WTC11 (cell line): ENCODE results near the gene STUB1. TPM values are rescaled to one million over a fixed set of nuclear protein-coding genes. Genes with fewer than 3 reads are reported as not detected.

Experiments used
- ATAC-seq: fragments of 200-7000 bp; cut with Tn5 transposase; 2 replicates; pipeline ENCODE4 v1.10.0; 2021; ENCODE audit warnings: mild to moderate bottlenecking, moderate library complexity
- CTCF ChIA-PET: fragments of 300-600 bp; sonication (Branson Sonifier 250); formaldehyde crosslinking; loops from one replicate; lab custom pipeline; 2021; ENCODE audit warnings: antibody characterized with exemption; lab: Charles Lee
- POLR2A ChIA-PET: fragments of 350-600 bp; sonication (Branson Sonifier 250); formaldehyde crosslinking; loops from one replicate; lab custom pipeline; 2021; ENCODE audit warnings: antibody characterized with exemption; lab: Charles Lee
- DNase-seq: peaks from one replicate; pipeline ENCODE4 v3.0.0; 2021; ENCODE audit warnings: low spot score
- H3K27ac Mint-ChIP-seq: 2 replicates; pipeline ENCODE4 v1.8.0; 2021; ENCODE audit warnings: mixed read lengths
- H3K27me3 Mint-ChIP-seq: 2 replicates; pipeline ENCODE4 v1.8.0; 2021; ENCODE audit warnings: low read depth, mild to moderate bottlenecking, moderate library complexity, mixed read lengths
- H3K36me3 Mint-ChIP-seq: 2 replicates; pipeline ENCODE4 v1.8.0; 2021; ENCODE audit warnings: mixed read lengths
- H3K4me1 Mint-ChIP-seq: 2 replicates; pipeline ENCODE4 v1.8.0; 2022; ENCODE audit warnings: mixed read lengths
- H3K4me3 Mint-ChIP-seq: 2 replicates; pipeline ENCODE4 v1.8.0; 2021; ENCODE audit warnings: mild to moderate bottlenecking, moderate library complexity, mixed read lengths
- H3K9me3 Mint-ChIP-seq: 2 replicates; pipeline ENCODE4 v1.8.0; 2021; ENCODE audit warnings: mixed read lengths
- HMGA2 ChIP-seq: fragments of 250-450 bp; sonication (Bioruptor Pico); IDR thresholded peaks from 2 replicates; pipeline ENCODE4 v1.4.0; 2021; ENCODE audit warnings: mild to moderate bottlenecking, moderate library complexity
- NFYB ChIP-seq: sonication (generic); formaldehyde crosslinking; conservative IDR thresholded peaks from 2 replicates; pipeline ENCODE4 v1.8.0; 2022; ENCODE audit warnings: low read depth, missing genetic modification reagents
- RELA ChIP-seq: sonication (generic); formaldehyde crosslinking; IDR thresholded peaks from 2 replicates; pipeline ENCODE4 v1.8.1; 2022; ENCODE audit warnings: missing genetic modification reagents, mild to moderate bottlenecking, borderline replicate concordance
- ZNF219 ChIP-seq: sonication (generic); formaldehyde crosslinking; IDR thresholded peaks from 2 replicates; pipeline ENCODE4 v1.8.0; 2023; ENCODE audit warnings: missing genetic modification reagents, mild to moderate bottlenecking, borderline replicate concordance
- ZNF232 ChIP-seq: sonication (generic); formaldehyde crosslinking; IDR thresholded peaks from 2 replicates; pipeline ENCODE4 v1.8.0; 2022; ENCODE audit warnings: mild to moderate bottlenecking, missing genetic modification reagents
- ZNF317 ChIP-seq: sonication (generic); formaldehyde crosslinking; IDR thresholded peaks from 2 replicates; pipeline ENCODE4 v1.8.1; 2023; ENCODE audit warnings: low read depth, mild to moderate bottlenecking, moderate library complexity, missing genetic modification reagents, borderline replicate concordance
- ZNF423 ChIP-seq: fragments of 250-450 bp; sonication (Bioruptor Pico); IDR thresholded peaks from 2 replicates; pipeline ENCODE4 v2.1.2; 2022; ENCODE audit warnings: mild to moderate bottlenecking, moderate library complexity
- total RNA-seq: library from RNA; stranded (reverse); gene quantifications from 3 replicates; pipeline ENCODE4 v1.2.3, GENCODE V29; 2021
- TF ChIP-seq, protein P1 (sequence below): fragments of 250-450 bp; sonication (Bioruptor Pico); IDR thresholded peaks from 2 replicates; pipeline ENCODE4 v1.9.0; 2021; ENCODE audit warnings: mild to moderate bottlenecking
- TF ChIP-seq, protein P2 (sequence below): sonication (generic); formaldehyde crosslinking; IDR thresholded peaks from 2 replicates; pipeline ENCODE4 v1.8.0; 2023; ENCODE audit warnings: mild to moderate bottlenecking, missing genetic modification reagents
- TF ChIP-seq, protein P3 (sequence below): sonication (generic); formaldehyde crosslinking; IDR thresholded peaks from 2 replicates; pipeline ENCODE4 v1.8.1; 2022; ENCODE audit warnings: low read depth, mild to moderate bottlenecking, moderate library complexity, missing genetic modification reagents, borderline replicate concordance
- TF ChIP-seq, protein P4 (sequence below): sonication (generic); formaldehyde crosslinking; IDR thresholded peaks from 2 replicates; pipeline ENCODE4 v1.8.1; 2023; ENCODE audit warnings: mild to moderate bottlenecking, missing genetic modification reagents, moderate library complexity
- TF ChIP-seq, protein P5 (sequence below): fragments of 250-450 bp; sonication (Bioruptor Pico); IDR thresholded peaks from 2 replicates; pipeline ENCODE4 v1.9.0; 2021; ENCODE audit warnings: moderate library complexity, mild to moderate bottlenecking, inconsistent platforms, borderline replicate concordance
- TF ChIP-seq, protein P6 (sequence below): sonication (generic); formaldehyde crosslinking; IDR thresholded peaks from 2 replicates; pipeline ENCODE4 v1.8.0; 2023; ENCODE audit warnings: missing genetic modification reagents, mild to moderate bottlenecking, borderline replicate concordance
- TF ChIP-seq, protein P7 (sequence below): sonication (generic); formaldehyde crosslinking; IDR thresholded peaks from 2 replicates; pipeline ENCODE4 v1.8.1; 2022; ENCODE audit warnings: mild to moderate bottlenecking, moderate library complexity, missing genetic modification reagents

STUB1 gene
- total RNA-seq, 1 experiment from 2014 or later = 88.2 TPM

DNA sequence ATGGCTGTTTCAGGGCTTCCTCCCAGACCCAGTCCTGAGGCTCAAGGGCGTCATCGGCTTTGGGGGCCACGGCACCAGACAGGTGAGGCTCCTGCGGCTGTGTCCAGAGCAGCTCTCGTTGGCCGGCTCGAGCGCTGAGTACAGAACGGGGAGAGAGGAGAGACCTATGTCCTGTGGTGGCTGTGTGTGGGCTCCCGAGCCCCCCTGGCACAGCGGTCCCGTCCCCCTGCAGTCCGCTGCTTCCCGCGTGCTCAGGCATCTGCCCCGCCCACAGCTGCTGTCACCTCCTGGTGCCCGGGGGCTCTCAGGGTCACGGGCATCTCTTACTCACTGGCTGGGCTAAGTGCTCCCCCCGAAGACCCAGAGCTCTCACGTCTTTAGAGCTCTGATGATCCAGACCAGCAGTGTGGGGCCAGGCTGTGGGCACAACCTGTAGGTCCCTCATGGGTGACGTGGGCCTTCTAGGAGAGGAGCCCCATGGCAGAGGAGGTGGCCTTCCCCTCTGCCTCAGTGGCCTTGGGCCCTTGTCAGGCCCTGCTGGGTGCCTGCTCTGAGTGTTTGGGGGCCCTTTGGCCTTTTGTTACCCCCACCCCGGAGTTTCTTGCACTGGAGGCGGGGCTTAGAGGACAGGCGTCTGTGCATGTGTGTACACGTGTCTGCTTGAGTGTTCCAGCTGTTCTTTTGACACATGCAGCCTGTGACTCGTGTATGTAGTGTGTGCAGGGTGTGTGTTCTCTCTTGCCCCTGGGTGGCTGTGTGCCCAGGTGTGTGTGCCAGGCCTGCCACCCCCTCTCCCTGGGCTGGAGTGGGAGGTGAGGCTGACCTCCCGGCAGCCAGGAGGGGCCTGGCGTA, 27.5 kb upstream of the STUB1 start (continued):
- TF ChIP-seq, protein P1, sequence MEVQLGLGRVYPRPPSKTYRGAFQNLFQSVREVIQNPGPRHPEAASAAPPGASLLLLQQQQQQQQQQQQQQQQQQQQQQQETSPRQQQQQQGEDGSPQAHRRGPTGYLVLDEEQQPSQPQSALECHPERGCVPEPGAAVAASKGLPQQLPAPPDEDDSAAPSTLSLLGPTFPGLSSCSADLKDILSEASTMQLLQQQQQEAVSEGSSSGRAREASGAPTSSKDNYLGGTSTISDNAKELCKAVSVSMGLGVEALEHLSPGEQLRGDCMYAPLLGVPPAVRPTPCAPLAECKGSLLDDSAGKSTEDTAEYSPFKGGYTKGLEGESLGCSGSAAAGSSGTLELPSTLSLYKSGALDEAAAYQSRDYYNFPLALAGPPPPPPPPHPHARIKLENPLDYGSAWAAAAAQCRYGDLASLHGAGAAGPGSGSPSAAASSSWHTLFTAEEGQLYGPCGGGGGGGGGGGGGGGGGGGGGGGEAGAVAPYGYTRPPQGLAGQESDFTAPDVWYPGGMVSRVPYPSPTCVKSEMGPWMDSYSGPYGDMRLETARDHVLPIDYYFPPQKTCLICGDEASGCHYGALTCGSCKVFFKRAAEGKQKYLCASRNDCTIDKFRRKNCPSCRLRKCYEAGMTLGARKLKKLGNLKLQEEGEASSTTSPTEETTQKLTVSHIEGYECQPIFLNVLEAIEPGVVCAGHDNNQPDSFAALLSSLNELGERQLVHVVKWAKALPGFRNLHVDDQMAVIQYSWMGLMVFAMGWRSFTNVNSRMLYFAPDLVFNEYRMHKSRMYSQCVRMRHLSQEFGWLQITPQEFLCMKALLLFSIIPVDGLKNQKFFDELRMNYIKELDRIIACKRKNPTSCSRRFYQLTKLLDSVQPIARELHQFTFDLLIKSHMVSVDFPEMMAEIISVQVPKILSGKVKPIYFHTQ (CRISPR knock-in tag) = no peak
- TF ChIP-seq ZNF317 (CRISPR knock-in tag) = no peak
- TF ChIP-seq RELA (CRISPR knock-in tag) = no peak
- TF ChIP-seq ZNF232 = no peak
- TF ChIP-seq, protein P2, sequence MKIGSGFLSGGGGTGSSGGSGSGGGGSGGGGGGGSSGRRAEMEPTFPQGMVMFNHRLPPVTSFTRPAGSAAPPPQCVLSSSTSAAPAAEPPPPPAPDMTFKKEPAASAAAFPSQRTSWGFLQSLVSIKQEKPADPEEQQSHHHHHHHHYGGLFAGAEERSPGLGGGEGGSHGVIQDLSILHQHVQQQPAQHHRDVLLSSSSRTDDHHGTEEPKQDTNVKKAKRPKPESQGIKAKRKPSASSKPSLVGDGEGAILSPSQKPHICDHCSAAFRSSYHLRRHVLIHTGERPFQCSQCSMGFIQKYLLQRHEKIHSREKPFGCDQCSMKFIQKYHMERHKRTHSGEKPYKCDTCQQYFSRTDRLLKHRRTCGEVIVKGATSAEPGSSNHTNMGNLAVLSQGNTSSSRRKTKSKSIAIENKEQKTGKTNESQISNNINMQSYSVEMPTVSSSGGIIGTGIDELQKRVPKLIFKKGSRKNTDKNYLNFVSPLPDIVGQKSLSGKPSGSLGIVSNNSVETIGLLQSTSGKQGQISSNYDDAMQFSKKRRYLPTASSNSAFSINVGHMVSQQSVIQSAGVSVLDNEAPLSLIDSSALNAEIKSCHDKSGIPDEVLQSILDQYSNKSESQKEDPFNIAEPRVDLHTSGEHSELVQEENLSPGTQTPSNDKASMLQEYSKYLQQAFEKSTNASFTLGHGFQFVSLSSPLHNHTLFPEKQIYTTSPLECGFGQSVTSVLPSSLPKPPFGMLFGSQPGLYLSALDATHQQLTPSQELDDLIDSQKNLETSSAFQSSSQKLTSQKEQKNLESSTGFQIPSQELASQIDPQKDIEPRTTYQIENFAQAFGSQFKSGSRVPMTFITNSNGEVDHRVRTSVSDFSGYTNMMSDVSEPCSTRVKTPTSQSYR (CRISPR knock-in tag) = no peak

DNA sequence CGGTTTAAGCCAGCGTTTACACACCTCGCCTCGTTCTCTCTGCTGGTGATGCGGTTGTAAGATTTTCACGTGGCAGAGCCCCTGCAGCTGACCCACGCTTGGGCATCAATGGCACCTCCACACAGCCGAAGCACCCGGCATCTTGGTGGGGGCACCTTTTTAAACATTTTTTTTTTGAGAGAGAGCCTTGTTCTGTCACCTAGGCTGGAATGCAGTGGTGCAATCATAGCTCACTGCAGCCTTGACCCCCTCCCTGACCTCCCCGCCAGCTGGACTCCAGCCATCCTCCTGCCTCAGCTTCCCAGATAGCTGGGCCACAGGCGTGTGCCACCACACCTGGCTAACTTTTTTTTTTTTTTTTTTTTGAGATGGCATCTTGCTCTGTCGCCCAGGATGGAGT, 26.2 kb upstream of the STUB1 start:
- no peak overlapping the region for H3K27ac Mint-ChIP-seq
- TF ChIP-seq NFYB (CRISPR knock-in tag) (no peak), ZNF423 (no peak), ZNF219 (CRISPR knock-in tag) (no peak), HMGA2 (CRISPR knock-in tag) (no peak)
- TF ChIP-seq, protein P3, sequence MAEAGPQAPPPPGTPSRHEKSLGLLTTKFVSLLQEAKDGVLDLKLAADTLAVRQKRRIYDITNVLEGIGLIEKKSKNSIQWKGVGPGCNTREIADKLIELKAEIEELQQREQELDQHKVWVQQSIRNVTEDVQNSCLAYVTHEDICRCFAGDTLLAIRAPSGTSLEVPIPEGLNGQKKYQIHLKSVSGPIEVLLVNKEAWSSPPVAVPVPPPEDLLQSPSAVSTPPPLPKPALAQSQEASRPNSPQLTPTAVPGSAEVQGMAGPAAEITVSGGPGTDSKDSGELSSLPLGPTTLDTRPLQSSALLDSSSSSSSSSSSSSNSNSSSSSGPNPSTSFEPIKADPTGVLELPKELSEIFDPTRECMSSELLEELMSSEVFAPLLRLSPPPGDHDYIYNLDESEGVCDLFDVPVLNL (CRISPR knock-in tag) = no peak
- TF ChIP-seq, protein P4, sequence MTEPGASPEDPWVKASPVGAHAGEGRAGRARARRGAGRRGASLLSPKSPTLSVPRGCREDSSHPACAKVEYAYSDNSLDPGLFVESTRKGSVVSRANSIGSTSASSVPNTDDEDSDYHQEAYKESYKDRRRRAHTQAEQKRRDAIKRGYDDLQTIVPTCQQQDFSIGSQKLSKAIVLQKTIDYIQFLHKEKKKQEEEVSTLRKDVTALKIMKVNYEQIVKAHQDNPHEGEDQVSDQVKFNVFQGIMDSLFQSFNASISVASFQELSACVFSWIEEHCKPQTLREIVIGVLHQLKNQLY = no peak
- TF ChIP-seq, protein P5, sequence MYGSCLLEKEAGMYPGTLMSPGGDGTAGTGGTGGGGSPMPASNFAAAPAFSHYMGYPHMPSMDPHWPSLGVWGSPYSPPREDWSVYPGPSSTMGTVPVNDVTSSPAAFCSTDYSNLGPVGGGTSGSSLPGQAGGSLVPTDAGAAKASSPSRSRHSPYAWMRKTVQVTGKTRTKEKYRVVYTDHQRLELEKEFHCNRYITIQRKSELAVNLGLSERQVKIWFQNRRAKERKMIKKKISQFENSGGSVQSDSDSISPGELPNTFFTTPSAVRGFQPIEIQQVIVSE (CRISPR knock-in tag) = no peak
- TF ChIP-seq, protein P6, sequence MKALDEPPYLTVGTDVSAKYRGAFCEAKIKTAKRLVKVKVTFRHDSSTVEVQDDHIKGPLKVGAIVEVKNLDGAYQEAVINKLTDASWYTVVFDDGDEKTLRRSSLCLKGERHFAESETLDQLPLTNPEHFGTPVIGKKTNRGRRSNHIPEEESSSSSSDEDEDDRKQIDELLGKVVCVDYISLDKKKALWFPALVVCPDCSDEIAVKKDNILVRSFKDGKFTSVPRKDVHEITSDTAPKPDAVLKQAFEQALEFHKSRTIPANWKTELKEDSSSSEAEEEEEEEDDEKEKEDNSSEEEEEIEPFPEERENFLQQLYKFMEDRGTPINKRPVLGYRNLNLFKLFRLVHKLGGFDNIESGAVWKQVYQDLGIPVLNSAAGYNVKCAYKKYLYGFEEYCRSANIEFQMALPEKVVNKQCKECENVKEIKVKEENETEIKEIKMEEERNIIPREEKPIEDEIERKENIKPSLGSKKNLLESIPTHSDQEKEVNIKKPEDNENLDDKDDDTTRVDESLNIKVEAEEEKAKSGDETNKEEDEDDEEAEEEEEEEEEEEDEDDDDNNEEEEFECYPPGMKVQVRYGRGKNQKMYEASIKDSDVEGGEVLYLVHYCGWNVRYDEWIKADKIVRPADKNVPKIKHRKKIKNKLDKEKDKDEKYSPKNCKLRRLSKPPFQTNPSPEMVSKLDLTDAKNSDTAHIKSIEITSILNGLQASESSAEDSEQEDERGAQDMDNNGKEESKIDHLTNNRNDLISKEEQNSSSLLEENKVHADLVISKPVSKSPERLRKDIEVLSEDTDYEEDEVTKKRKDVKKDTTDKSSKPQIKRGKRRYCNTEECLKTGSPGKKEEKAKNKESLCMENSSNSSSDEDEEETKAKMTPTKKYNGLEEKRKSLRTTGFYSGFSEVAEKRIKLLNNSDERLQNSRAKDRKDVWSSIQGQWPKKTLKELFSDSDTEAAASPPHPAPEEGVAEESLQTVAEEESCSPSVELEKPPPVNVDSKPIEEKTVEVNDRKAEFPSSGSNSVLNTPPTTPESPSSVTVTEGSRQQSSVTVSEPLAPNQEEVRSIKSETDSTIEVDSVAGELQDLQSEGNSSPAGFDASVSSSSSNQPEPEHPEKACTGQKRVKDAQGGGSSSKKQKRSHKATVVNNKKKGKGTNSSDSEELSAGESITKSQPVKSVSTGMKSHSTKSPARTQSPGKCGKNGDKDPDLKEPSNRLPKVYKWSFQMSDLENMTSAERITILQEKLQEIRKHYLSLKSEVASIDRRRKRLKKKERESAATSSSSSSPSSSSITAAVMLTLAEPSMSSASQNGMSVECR (CRISPR knock-in tag) = no peak
- TF ChIP-seq, protein P7, sequence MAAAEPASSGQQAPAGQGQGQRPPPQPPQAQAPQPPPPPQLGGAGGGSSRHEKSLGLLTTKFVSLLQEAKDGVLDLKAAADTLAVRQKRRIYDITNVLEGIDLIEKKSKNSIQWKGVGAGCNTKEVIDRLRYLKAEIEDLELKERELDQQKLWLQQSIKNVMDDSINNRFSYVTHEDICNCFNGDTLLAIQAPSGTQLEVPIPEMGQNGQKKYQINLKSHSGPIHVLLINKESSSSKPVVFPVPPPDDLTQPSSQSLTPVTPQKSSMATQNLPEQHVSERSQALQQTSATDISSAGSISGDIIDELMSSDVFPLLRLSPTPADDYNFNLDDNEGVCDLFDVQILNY (CRISPR knock-in tag) = no peak
- TF ChIP-seq, all 79 proteins: peak for 0
- Mint-ChIP-seq H3K27me3 (no peaks in the 10 kb centered on the region), H3K9me3 (no peaks in the 10 kb centered on the region), H3K4me1 (no peaks in the 10 kb centered on the region), H3K4me3 (no peak overlapping the region), H3K36me3 (no peaks in the 10 kb centered on the region)
- ChIA-PET POLR2A (no interaction called here), CTCF (interaction anchor here (1.2 kb wide), 1 partner anchor 27 kb away, joined by 3 read pairs; no protein-coding TSS in a partner anchor)
- ATAC-seq (no peak), DNase-seq (no peak)
